Hepatocyte (in vitro differentiated cells): ENCODE results near the gene CFAP99. TPM values are rescaled to one million over a fixed set of nuclear protein-coding genes. Genes with fewer than 3 reads are reported as not detected.

ENCODE experiments used
- DNase-seq: peaks from one replicate; pipeline ENCODE4 v3.0.0-alpha.2; 2016; ENCODE audit warnings: low spot score
- H2AFZ ChIP-seq: fragments of 200-600 bp; sonication (generic); 2 replicates; pipeline ENCODE4 v1.6.0; 2016; ENCODE audit warnings: antibody characterized with exemption, mild to moderate bottlenecking
- H3K27ac ChIP-seq: fragments of 200-600 bp; sonication (generic); 2 replicates; pipeline ENCODE4 v1.5.1; 2016; ENCODE audit warnings: mild to moderate bottlenecking
- H3K27me3 ChIP-seq: fragments of 200-600 bp; sonication (generic); 2 replicates; pipeline ENCODE4 v1.6.1; 2016
- H3K36me3 ChIP-seq: fragments of 200-600 bp; sonication (generic); replicated peaks from 2 replicates; pipeline ENCODE4 v1.5.1; 2016; ENCODE audit warnings: low read depth; ENCODE audit not compliant: insufficient read depth
- H3K4me1 ChIP-seq: fragments of 200-600 bp; sonication (generic); 2 replicates; pipeline ENCODE4 v1.5.1; 2016; ENCODE audit warnings: mild to moderate bottlenecking, moderate library complexity; ENCODE audit not compliant: insufficient read depth
- H3K4me2 ChIP-seq: fragments of 200-600 bp; sonication (generic); 2 replicates; pipeline ENCODE4 v1.6.0; 2016
- H3K4me3 ChIP-seq: fragments of 200-600 bp; sonication (generic); 2 replicates; pipeline ENCODE4 v1.5.1; 2016; ENCODE audit warnings: mild to moderate bottlenecking
- H3K79me2 ChIP-seq: fragments of 200-600 bp; sonication (generic); 2 replicates; pipeline ENCODE4 v1.6.0; 2017; ENCODE audit warnings: mild to moderate bottlenecking
- H3K9me2 ChIP-seq: fragments of 200-600 bp; sonication (generic); replicated peaks from 2 replicates; pipeline ENCODE4 v1.6.0; 2017; ENCODE audit warnings: mild to moderate bottlenecking; ENCODE audit not compliant: insufficient read depth
- H3K9me3 ChIP-seq: fragments of 200-600 bp; sonication (generic); 2 replicates; pipeline ENCODE4 v1.5.1; 2016; ENCODE audit warnings: low read depth, mild to moderate bottlenecking
- H4K20me1 ChIP-seq: fragments of 200-600 bp; sonication (generic); 2 replicates; pipeline ENCODE4 v1.6.0; 2016; ENCODE audit warnings: mild to moderate bottlenecking; ENCODE audit not compliant: insufficient read depth, poor library complexity, severe bottlenecking
- EZH2 ChIP-seq: fragments of 200-600 bp; sonication (generic); IDR thresholded peaks from 2 replicates; pipeline ENCODE4 v1.6.1; 2016; ENCODE audit warnings: antibody characterized with exemption, mild to moderate bottlenecking, borderline replicate concordance
- EZH2phosphoT487 ChIP-seq: fragments of 200-600 bp; sonication (generic); IDR thresholded peaks from one replicate; pipeline ENCODE4 v1.6.1; 2018; ENCODE audit warnings: antibody characterized with exemption, mild to moderate bottlenecking, low read depth, moderate library complexity; ENCODE audit not compliant: unreplicated experiment, severe bottlenecking
- WGBS: methylation state at CpG from one replicate; pipeline ENCODE4 v1.1.6; 2016; ENCODE audit warnings: low lambda C conversion rate; ENCODE audit errors: missing lambda C conversion rate; 5-methylcytosine and 5-hydroxymethylcytosine counted together
- polyA plus RNA-seq: library from polyadenylated mRNA; unstranded; fragments of >200 nt; fragmentation: Nextera tagmentation; extraction: Ambion mirVana; gene quantifications from 2 replicates; pipeline ENCODE4 v1.2.1, GENCODE V29; 2016
- total RNA-seq: library from RNA; depleted of rRNA; stranded (reverse); fragments of >200 nt; gene quantifications from 2 replicates; pipeline ENCODE4 v1.2.3, GENCODE V29; 2014
- TF ChIP-seq, protein P1 (sequence below): fragments of 200-600 bp; sonication (generic); IDR thresholded peaks from 2 replicates; pipeline ENCODE4 v1.5.1; 2016; ENCODE audit warnings: antibody characterized with exemption, mild to moderate bottlenecking; ENCODE audit not compliant: poor library complexity

CFAP99 gene
- total and polyA plus RNA-seq, 2 experiments from 2014 or later = not detected

DNA sequence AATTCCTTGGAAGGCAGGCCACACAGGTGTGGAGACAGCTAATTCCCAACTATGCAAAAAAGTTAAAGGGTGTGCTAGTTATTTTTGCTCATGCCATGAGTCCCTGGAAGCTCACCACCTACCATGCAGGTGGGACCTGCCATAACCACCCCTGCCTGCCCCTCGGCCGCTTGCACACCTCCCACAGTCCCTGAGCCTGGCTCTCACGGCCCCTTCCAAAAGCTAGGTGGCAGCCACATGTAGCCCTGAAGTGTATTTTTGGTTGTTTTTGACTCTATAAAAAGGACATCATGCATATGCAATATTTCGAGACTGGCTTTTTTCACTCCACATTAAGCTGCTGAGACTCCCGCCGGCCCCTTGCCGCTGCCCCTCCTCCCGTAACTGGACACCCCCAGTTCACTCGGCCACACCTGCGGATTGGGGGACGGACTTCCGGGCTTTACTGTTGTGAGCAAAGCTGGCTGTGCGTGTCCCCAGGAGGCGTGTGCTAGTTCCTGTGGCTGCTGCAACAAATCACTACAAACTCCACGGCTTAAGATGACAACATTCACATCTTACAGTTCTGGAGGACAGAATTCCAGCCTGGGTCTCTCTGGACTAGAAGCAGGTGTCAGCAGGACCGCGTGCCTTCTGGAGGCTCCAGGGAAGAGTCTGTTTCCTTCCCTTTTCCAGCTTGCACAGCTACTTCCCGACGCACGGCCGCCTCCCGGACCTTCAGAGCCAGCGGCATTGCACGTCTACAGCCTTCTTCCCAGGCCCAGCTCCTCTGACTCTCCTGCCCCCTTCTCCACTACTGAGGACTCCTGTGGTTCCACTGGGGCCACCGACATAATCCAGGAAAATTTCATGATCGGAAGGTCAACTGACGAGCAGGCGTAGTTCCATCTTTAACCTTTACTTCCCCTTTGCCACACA is 25.1 kb upstream of the CFAP99 start:
- WGBS = 25% methylated on average over 28 of the region's 28 CpGs
- Histone ChIP-seq H3K4me1 (peaks cover 10% of the 10 kb centered on the region), H3K27me3 (no peaks in the 10 kb centered on the region), H2AFZ (peak overlapping the region; percentile 38), H3K9me3 (no peaks in the 10 kb centered on the region), H3K36me3 (no peaks in the 10 kb centered on the region), H3K9me2 (no peaks in the 10 kb centered on the region), H3K4me3 (no peak overlapping the region), H3K79me2 (no peaks in the 10 kb centered on the region), H3K27ac (peak overlapping the region; percentile 27), H3K4me2 (peak overlapping the region; percentile 68), H4K20me1 (no peaks in the 10 kb centered on the region)
- TF ChIP-seq EZH2phosphoT487 (no peak), EZH2 (no peak)
- TF ChIP-seq, protein P1, sequence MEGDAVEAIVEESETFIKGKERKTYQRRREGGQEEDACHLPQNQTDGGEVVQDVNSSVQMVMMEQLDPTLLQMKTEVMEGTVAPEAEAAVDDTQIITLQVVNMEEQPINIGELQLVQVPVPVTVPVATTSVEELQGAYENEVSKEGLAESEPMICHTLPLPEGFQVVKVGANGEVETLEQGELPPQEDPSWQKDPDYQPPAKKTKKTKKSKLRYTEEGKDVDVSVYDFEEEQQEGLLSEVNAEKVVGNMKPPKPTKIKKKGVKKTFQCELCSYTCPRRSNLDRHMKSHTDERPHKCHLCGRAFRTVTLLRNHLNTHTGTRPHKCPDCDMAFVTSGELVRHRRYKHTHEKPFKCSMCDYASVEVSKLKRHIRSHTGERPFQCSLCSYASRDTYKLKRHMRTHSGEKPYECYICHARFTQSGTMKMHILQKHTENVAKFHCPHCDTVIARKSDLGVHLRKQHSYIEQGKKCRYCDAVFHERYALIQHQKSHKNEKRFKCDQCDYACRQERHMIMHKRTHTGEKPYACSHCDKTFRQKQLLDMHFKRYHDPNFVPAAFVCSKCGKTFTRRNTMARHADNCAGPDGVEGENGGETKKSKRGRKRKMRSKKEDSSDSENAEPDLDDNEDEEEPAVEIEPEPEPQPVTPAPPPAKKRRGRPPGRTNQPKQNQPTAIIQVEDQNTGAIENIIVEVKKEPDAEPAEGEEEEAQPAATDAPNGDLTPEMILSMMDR = no peak
- peak; percentile 69 for DNase-seq

DNA sequence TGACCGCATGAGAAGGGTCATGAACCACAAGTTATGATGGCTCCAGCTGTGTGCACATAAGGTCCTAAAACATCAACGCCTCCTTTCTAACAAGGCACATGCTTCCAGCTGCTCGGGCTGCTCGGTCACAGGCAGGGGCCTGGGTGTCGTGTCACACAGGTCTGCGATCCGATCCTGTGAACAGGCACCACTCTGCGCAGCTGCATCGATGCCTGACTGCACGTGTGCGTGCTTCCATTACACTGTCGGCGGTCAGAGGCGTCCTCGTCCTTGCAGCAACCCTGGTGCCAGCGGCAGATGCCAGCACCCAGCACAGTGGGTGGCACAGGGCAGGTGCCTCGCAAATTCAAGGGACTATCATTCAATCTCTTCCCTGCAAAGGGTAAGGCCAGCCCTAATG is 24.2 kb upstream of the CFAP99 start:
- no peak for DNase-seq
- H3K27me3 ChIP-seq = no peaks in the 10 kb centered on the region
- no peaks in the 10 kb centered on the region for H3K79me2 ChIP-seq
- no peak overlapping the region for H3K27ac ChIP-seq
- H3K36me3 ChIP-seq = no peaks in the 10 kb centered on the region
- TF ChIP-seq, protein P1 = no peak
- no peak for TF ChIP-seq EZH2phosphoT487
- TF ChIP-seq EZH2 = no peak
- H3K9me2 ChIP-seq = no peaks in the 10 kb centered on the region
- H3K4me2 ChIP-seq = no peak overlapping the region
- H4K20me1 ChIP-seq = no peaks in the 10 kb centered on the region
- WGBS = 96% methylated on average over 17 of the region's 17 CpGs
- H3K9me3 ChIP-seq = no peaks in the 10 kb centered on the region
- no peak overlapping the region for H2AFZ ChIP-seq
- H3K4me1 ChIP-seq = peaks cover 10% of the 10 kb centered on the region
- H3K4me3 ChIP-seq = no peak overlapping the region

DNA sequence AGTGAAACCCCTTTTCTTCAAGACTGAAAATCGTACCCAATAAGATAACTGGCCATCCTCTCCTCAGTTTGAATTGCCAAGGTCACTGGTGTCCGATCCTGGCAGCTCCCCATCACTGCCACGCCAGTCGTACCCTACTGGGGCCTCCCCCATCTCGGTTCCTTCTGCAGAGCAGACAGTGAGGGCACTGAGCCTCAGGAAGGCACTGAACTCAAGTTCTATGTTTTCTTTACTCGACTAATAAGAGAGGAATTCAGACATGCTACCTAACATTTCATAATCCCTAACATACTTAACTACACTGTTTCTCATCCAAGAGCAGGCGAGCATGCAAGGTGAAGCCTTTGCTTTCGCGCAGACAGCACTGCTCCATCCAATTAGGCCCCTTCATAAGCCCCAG is 23.7 kb upstream of the CFAP99 start:
- no peak for TF ChIP-seq EZH2
- TF ChIP-seq, protein P1 = no peak
- no peak for TF ChIP-seq EZH2phosphoT487
- 92% methylated on average over 9 of the region's 9 CpGs for WGBS
- no peaks in the 10 kb centered on the region for H3K36me3 ChIP-seq
- no peak overlapping the region for H3K27ac ChIP-seq
- H3K4me3 ChIP-seq = no peak overlapping the region
- H4K20me1 ChIP-seq = no peaks in the 10 kb centered on the region
- no peaks in the 10 kb centered on the region for H3K9me3 ChIP-seq
- H3K9me2 ChIP-seq = no peaks in the 10 kb centered on the region
- no peaks in the 10 kb centered on the region for H3K27me3 ChIP-seq
- no peak overlapping the region for H2AFZ ChIP-seq
- H3K79me2 ChIP-seq = no peaks in the 10 kb centered on the region
- peaks cover 10% of the 10 kb centered on the region for H3K4me1 ChIP-seq
- no peak overlapping the region for H3K4me2 ChIP-seq
- no peak for DNase-seq
